Measurements from ENCODE around the gene DLG4.
"Not testable (repeated sequence)": the region's sequence is repeated elsewhere in the genome, so short reads cannot be mapped to it uniquely, and the experiment has no call there.

The DLG4 gene

DNA sequence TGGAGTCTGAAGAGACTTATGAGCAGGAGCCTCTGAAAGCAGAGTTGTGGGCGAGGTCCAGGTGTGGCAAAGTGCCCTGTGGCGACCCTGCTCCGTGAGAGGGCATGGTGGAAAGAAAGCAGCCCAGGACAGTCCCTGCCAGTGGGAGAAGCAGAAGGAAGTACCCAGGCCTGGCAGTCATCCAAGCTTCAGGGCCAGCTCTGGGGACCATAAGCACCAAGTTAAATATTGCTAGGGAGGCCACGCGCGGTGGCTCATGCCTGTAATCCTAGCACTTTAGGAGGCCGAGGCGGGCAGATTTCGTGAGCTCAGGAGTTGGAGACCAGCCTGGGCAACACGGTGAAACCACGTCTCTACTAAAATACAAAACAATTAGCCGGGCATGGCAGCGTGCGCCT is 35.5 kb downstream of the DLG4 start:
- DNase-seq (ENCODE audit: low read depth in 2 of 2) = no peak

DNA sequence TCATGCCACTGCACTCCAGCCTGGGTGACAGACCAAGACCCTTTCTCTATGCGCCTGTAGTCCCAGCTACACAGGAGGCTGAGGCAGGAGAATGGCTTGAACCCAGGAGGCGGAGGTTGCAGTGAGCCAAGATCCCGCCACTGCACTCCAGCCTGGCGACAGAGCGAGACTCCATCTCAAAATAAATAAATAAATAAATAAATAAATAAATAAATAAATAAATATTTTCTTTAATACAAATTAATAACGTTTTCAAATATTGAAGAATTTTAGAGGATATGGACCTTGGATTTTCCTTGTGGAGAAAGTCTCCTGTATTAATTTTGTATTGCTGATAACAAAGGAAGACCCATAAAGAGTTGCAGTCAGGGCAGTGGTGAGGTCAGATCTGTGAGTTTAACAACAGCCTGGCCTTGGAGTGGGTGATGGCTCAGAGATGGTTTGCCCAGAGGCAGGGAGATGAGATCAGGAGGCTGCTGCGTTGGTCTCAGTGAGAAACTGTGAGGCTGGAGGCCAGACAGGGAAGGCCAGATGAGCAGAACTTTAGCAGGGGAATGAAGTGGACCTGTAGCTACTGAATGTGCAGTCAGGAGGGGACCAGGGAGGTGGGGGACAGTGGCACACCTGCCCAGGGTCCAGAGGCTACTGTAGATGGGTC is 36.1 kb downstream of the DLG4 start:
- no peak for DNase-seq (ENCODE audit: low read depth in 2 of 2)

DNA sequence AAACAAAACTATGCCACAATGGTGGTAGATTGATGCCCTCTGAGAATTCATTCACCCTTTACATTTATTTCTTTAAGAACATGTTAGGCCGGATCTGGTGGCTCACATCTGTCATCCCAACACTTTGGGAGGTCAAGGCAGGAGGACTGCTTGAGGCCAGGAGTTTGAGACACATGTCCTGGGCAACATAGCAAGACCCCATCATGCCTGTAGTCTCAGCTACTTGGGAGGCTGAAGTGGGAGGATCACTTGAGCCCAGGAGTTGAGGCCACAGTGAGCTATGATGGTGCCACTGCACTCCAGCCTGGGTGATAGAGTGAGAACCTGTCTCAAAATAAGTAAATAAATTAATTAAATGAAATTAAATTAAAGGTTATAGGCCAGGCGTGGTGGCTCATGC is 37.5 kb downstream of the DLG4 start:
- DNase-seq (ENCODE audit: low read depth in 2 of 2) = not testable (repeated sequence)

DNA sequence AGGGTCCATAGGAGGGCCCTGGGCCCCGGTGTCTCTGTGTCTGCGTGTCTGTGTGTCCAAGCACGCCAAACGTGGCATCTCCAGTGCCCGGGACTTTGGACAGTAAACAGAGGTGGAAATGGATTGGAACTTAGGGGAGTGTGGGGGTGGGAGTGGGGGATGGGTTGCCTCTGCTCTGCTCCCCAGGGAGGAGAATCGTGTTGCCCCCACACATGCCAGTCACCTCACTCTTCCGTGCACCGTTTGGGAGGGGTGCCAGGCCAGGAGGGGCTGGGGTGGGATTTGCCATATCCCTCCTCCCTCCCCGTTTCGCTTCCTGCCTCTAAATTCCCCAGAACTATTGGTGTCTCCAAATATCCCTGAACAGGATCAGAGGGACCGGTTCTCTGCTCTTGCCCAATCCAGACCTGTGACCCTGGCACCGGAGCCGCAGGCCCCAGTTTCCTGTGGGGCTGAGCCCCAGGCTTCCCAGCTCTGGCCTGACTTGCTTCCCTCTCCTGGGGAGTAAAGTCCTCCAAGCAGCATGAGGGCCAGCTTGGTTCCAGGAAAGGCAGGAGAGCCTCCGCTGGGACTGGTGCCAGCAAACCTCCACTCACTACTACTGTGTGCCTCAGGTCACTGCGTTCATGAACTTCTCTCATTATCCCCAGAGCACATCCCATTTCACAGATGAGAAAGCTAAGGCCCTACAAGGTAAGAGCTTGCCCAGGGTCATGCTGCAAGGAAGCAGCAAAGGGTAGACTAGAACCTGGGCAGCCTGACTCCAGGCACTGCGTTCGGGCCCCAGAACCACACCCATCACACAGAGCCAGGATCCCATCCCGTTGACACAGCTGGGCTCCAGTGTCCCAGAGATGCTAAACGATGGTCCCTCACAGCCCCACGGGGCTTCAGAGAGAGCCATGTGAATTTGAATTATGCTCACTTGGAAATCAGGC is 40.0 kb downstream of the DLG4 start, which contains the start of gene ASGR1:
Gene ASGR1, minus strand, starts transcription at position 54 of the 938 bp plus-strand sequence. CDS start 807 bp downstream, outside the sequence.
- DNase-seq (ENCODE audit: low read depth in 2 of 2) = no peak

DNA sequence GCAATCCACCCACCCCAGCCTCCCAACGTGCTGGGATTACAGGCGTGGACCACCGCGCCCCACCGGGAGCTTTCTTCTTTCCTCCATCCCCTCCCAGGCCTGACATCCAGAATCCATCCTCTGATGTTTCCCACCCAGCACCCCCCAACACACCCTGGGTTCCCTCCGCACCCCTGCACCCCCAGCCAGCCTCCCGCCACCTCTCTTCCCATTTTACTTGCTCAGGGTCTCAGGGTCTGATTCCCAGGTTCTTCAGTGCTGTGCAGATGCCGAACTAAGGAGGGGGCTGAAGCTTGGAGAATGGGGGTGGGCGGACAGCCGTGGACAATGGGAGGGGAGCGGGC is 40.7 kb downstream of the DLG4 start:
- DNase-seq (ENCODE audit: low read depth in 2 of 2) = no peak

DNA sequence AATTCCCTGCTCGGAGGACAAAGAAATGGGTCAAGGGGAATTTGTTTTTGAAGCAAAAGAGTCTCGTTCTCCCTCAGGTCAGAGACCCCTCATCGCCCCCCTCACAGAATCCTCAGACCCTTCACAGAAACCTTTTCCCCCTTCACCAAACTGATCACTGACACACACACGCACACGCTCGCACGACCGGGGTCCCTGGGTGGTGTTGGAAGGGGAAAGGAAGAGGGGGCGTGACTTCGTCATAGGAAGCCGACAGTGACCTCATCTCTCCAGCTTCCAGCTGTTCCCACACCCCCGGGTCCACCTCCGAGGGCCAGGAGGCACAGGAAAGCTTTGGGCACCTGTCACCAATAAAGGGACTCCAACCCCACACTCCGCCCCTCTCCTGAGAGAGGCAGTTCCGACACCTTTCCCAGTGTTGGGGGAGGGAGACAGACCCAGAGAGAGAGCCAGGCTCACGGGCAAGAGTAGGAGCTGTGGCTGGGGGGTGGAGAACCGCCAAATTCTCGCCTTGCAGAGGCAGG is 41.6 kb downstream of the DLG4 start:
- DNase-seq (ENCODE audit: low read depth in 2 of 2) = no peak

DNA sequence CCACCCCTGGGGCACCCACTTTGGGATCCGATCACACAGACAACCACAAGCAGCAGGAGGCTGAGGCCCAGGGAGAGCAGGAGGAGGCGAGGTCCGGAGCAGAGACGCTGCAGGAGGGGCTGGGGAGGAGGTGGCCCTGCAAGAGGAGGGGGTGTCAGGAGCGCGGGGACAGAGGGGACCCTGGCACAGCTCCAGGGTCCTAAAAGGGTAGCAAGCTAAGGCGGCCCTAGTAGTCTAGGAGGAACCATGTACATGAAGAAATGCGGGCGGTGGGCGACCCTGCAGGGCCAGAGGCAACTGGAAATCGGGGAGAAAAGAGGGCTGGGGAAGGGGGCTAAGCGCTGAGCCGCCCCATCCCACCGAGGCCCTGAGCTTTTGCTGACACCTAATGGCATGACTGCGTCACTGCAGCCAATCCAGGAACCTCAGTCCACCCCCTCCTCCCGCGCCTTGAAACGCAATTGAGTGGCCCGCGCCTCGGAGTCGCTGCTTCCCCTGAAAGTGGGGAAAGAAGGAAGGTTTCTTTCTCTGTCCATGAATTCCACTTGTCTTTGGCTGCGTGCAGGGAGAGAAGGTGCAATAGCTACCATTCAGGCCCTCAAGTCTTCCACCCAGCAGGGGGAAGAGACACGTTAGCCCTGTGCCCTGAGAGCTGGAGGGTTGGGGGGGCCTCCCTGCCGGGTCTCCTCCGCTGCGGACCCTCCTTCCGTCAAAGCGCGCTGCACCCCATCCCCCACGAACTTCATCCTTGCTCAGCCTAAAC is 42.3 kb downstream of the DLG4 start:
- peak; percentile 42 to 54 for DNase-seq (ENCODE audit: low read depth in 2 of 2)

DNA sequence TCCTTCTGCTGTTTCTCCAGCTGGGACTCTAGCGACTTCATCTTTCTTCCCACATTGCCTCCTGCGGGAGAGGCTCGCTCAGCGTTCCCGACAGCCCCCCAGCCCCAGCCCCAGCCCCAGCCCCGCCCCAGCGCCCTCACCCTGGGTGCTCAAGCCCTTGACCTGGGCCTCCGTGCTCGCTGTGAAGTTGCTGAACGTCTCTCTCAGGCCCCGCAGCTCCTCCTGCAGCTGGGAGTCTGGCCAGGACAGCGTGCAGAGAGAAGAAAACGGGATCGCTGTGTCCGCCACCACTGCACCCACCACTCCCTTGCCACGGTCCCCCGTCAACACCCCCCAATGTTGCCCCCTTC is 42.8 kb downstream of the DLG4 start:
- no peak for DNase-seq (ENCODE audit: low read depth in 2 of 2)

DNA sequence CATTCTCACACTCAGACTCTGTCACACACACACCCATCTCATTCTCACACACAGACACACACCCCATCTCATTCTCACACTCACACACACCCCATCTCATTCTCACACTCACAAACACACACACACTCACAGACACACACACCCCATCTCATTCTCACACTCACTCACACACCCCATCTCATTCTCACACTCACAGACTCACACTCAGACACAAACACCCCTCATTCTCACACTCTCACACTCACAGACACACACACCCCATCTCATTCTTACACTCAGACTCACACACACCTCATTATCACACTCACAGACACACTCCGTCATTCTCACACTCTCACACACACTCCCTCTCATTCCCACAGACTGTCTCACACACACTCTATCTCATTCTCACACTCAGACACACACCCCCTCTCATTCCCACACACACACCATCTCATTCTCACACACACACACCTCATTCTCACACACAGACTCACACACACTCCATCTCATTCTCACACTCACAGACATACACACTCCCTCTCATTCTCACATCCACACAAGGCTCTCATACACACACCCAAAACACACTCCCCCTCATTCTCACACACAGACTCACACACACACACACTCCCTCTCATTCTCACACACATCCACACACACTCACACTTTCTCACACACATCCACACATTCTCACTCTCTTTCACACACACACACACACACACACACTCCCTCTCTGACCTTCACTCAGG is 43.4 kb downstream of the DLG4 start:
- no peak for DNase-seq (ENCODE audit: low read depth in 2 of 2)

DNA sequence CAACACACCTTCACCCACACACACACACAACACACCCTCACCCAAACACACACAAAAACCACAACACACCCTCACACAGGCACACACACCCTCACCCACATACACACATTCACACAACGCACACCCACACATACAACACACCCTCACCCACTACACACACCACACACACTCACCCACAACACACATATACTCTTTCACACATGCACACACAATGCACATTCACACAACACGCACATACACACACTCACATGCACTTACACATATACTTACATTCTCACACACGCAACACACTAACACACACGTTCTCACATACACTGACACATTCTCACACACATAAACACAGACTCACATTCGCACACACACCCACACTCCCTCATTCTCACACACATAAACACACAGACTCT is 44.3 kb downstream of the DLG4 start:
- DNase-seq (ENCODE audit: low read depth in 2 of 2) = no peak

DNA sequence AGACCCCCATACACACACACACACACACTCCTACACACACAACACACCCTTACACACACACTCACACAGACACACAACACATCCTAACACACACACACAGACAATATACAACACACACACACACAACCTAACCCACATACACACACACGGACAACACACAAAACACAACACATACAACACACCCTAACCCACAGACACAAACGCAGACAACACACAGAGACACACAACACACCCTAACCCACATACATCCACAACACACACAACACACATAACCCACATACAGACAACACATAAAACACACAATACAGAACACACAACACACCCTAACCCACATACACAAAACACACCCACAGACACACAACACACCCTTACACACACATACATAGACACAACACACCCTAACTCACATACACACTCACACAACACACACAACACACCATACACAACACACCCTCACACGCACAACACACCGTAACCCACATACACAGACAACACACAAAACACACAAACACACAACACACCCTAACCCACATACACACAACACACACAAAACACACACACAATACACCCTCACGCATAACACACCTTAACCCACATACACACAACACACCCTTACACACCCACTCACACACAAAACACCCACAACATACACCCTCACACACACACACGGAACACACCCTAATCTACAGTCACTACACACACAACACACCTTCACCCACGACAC is 44.9 kb downstream of the DLG4 start:
- no peak for DNase-seq (ENCODE audit: low read depth in 2 of 2)

DNA sequence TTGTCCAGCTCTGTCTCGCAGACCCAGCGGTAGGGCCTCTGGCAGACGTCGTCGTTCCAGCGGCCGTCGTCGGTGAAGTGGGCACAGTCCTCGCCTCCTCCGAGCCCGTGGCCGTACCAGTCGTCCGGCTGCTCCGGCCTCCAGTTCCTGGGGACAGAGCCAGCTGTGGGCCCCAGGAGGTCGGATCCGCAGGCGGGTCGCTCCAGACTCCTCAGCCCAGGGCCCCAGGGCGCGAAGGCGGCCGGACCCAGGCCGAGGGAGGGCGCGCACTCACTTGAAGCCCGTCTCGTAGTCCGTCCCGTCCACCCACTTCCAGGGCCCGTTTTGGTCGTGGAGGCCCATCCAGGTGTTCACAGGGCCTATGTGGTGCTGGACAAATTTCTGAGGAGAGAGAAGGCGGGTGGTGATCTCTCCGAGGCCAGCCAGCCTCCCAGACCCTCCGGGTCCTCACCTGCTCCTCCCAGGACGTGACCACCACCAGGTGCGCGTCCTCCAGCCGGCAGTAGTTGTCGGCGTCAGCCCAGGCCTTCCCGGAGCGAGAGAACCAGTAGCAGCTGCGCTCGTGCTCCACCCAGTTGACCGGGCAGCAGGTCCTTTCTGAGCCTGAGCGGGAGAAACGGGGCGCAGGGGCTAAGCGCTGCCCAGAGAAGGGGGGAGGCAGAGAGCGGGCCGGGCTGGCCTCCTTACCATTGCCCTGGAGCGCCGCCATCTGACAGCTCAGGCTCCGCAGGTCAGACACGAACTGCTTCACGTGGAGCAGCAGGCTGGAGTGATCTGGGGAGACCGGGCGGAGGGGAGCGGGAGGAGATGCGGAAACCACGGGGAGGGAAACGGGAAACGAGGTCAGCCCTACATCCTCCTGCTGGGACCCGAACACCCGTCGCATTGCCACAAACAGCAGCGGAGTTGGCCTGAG is 45.7 kb downstream of the DLG4 start:
- peak in 1 of 2 donors; percentile 39 for DNase-seq (ENCODE audit: low read depth in 2 of 2)

DNA sequence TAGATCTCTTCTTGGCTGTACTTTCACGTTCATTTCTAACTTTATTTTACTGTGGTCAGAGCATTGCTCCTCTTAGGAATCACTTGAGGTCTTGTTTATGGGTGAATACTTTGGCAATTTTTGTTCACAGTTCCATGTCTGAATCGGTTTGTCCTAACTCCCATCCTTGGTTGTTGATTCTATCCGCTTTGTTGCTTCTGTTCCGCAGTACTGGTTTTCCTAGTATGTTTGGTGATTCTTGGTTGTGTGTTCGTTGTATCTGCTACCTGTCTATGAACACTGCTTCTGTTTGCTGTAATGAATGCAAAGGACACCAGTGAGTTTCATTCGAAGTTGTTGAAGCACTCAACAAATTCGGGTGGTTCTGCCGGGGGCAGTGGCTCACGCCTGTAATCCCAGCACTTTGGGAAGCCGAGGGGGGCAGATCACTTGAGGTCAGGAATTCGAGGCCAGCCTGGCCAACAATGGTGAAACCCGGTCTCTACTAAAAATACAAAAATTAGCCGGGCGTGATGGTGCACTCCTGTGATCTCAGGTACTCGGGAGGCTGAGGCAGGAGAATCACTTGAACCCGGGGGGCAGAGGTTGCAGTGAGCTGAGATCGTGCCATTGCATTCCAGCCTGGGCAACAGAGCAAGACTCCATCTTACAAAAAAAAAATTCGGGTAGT is 47.0 kb downstream of the DLG4 start:
- DNase-seq (ENCODE audit: low read depth in 2 of 2) = not testable (repeated sequence)

DNA sequence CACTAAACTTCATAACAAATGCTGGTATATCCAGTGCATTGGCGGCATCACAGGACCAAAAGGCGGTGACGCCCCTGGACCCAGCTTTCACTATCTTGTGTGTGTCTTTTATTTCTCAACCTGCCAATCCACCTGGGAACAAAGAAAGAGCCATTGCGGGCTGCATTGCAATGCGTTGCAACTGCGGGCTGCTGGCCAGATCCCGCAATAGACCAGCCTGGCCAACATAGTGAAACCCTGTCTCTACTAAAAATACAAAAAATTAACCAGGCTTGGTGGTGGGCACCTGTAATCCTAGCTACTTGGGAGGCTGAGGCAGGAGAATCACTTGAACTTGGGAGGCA is 50.1 kb downstream of the DLG4 start:
- not testable (repeated sequence) for DNase-seq (ENCODE audit: low read depth in 2 of 2)

DNA sequence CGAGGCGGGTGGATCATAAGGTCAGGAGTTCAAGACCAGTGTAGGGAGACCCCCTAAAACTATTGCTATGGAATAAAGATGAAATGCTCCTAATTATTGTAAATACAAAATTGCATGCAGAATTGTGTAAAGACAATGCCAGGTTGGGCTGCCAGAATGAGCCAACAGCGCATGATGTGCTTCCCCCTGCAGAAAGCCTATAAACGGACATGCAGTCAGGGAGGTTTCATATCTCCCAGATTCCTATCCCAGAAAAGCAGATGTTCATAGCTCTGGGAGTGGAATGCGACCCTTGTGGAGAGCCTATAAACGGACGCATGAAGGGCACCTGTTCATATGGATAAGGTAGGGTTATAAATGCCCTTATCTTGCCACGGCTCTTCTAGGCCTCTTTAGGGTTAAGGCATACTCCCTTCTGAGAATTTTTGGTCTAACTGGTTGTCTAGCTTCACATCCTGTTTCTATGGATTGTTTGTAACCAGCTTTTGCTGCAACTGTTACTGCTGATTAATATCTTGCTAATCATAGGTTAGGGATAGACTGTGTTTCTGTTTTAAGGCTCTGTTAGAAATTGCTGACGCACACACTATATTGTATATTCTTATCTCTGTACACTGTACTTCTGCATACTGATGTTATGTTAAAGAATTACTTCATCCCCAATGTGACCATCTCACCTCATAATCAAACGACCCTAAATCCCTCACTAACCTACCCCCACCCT is 50.6 kb downstream of the DLG4 start:
- not testable (repeated sequence) for DNase-seq (ENCODE audit: low read depth in 2 of 2)

DNA sequence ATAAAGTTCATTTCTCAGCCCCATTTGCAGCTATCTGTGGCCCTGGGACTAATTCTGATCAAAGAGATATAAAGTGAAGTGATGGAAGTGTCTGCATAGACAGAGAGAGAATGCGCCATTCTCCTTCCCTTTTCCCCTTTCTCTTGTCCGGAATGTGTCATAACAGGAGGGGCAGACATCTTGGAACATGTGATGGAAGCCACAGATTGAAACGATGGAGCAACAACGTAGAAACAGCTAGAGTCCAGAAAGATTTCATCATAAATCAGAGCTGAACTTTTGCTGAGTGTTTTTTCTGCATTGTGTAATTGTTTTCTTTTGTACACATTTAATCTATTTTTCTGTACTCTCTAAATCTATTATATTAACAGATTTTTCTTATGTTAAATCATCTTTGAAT is 51.8 kb downstream of the DLG4 start:
- no peak for DNase-seq (ENCODE audit: low read depth in 2 of 2)

DNA sequence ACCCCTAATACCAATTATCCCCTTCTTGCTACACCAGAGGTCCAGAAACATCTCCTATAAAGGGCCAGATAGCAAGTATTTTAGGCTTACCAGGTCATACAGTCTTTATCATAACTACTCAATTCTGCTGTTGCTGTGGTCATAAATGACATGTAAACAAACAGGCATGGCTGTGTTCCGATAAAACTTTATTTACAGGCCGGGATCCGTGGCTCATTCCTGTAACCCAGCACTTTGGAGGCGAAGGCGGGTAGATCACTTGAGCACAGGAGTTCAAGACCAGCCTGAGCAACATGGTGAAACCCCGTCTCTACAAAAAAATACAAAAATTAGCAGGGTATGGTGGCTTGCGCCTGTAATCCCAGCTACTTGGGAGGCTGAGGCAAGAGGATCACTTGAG is 52.8 kb downstream of the DLG4 start:
- DNase-seq (ENCODE audit: low read depth in 2 of 2) = no peak

DNA sequence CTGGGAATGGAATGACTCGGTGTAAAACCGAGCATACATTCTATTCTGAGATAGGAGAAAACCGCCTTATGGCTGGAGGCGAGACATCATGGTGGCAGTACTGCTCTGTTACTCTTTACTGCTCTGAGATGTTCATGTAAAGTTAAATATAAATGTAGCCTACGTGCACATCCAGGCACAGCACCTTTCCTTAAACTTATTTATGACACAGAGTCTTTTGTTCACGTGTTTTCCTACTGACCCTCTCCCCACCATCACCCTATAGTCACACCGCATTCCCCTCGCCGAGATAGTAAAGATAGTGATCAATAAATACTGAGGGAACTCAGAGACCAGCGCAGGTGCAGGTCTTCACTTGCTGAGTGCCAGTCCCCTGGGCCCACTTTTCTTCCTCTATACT is 60.1 kb downstream of the DLG4 start:
- DNase-seq (ENCODE audit: low read depth in 2 of 2) = not testable (repeated sequence)

DNA sequence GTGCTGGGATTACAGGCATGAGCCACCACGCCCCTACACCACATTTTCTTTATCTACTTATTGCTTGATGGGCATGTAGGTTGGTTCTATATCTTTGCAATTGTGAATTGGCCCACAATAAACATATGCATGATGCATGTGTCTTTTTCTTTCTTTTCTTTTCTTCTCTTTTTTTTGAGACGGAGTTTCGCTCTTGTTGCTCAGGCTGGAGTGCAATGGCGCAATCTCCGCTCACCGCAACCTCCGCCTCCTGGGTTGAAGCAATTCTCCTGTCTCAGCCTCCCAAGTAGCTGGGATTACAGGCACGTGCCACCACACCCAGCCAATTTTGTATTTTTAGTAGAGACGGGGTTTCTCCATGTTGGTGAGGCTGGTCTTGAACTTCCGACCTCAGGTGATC is 61.2 kb downstream of the DLG4 start:
- not testable (repeated sequence) for DNase-seq (ENCODE audit: low read depth in 2 of 2)

Measured in activated CD4-positive, alpha-beta T cell treated with anti-CD3 and anti-CD28 coated beads for 24 hours (primary cell).